HG02943 (cell line): Measurements from ENCODE around the gene JMJD6.
"Not testable (repeated sequence)": the region's sequence is repeated elsewhere in the genome, so short reads cannot be mapped to it uniquely, and the experiment has no call there.

Experiments
- ATAC-seq: cut with Tn5 transposase; IDR thresholded peaks from one replicate; pipeline ENCODE4 v1.9.1; 2021; ENCODE audit warnings: mild to moderate bottlenecking, low read depth, moderate library complexity; ENCODE audit not compliant: unreplicated experiment

JMJD6 gene

GRCh38 chr17:76726231-76726775 is at the start of gene JMJD6:
TSS of gene JMJD6 (minus strand) at chr17:76726606. CDS start at chr17:76726475, 131 bp downstream.
- ATAC-seq = peak; percentile 81

GRCh38 chr17:76775021-76775600 is 48.7 kb upstream of the JMJD6 start:
- no peak for ATAC-seq

- no peak for ATAC-seq
These were observed 46.6 kb upstream of the JMJD6 start for GRCh38 chr17:76772842-76773525.

GRCh38 chr17:76758570-76758969 is 32.2 kb upstream of the JMJD6 start:
- no peak for ATAC-seq

GRCh38 chr17:76757256-76757655 is 30.9 kb upstream of the JMJD6 start:
- no peak for ATAC-seq

GRCh38 chr17:76755285-76755684 is 28.9 kb upstream of the JMJD6 start:
- ATAC-seq = no peak

- ATAC-seq = no peak
These were observed 26.9 kb upstream of the JMJD6 start for GRCh38 chr17:76753061-76753961.

- ATAC-seq = no peak
These were observed 25.6 kb upstream of the JMJD6 start for GRCh38 chr17:76752006-76752405.

- ATAC-seq = no peak
These were observed 25.1 kb upstream of the JMJD6 start for GRCh38 chr17:76751416-76751993.

- no peak for ATAC-seq
These were observed 22.3 kb upstream of the JMJD6 start for GRCh38 chr17:76748657-76749056.

- no peak for ATAC-seq
These were observed 21.4 kb upstream of the JMJD6 start for GRCh38 chr17:76747716-76748363.

- not testable (repeated sequence) for ATAC-seq
These were observed 19.4 kb upstream of the JMJD6 start for GRCh38 chr17:76745785-76746184.

- no peak for ATAC-seq
These were observed 18.3 kb upstream of the JMJD6 start for GRCh38 chr17:76744747-76745146.

GRCh38 chr17:76742958-76743357 is 16.6 kb upstream of the JMJD6 start:
- no peak for ATAC-seq

- no peak for ATAC-seq
These were observed 14.1 kb upstream of the JMJD6 start for GRCh38 chr17:76740329-76741118.

- not testable (repeated sequence) for ATAC-seq
These were observed 13.2 kb upstream of the JMJD6 start for GRCh38 chr17:76739568-76740115.

- ATAC-seq = no peak
These were observed 12.1 kb upstream of the JMJD6 start for GRCh38 chr17:76738468-76738850.

- peak; percentile 57 for ATAC-seq
These were observed 11.5 kb upstream of the JMJD6 start, which contains the start of gene MFSD11 for GRCh38 chr17:76737676-76738467. TSS of gene MFSD11 (plus strand) at chr17:76738119. CDS start at chr17:76738353, 234 bp downstream.
